ENCODE results near the gene ITGA1.
"Not testable (repeated sequence)": the region's sequence is repeated elsewhere in the genome, so short reads cannot be mapped to it uniquely, and the experiment has no call there.

The ITGA1 gene

GRCh38 chr5:52827815-52828214, 40.1 kb downstream of the ITGA1 start:
- no peak for DNase-seq (ENCODE audit: low read depth in 3 of 3, low spot score in 1 of 3)

- no peak for DNase-seq (ENCODE audit: low read depth in 3 of 3, low spot score in 1 of 3)
Measured at GRCh38 chr5:52829664-52830063, 41.9 kb downstream of the ITGA1 start.

- DNase-seq (ENCODE audit: low read depth in 3 of 3, low spot score in 1 of 3), result no peak
Measured at GRCh38 chr5:52830650-52831049, 42.9 kb downstream of the ITGA1 start.

GRCh38 chr5:52831786-52832511, 44.2 kb downstream of the ITGA1 start:
- no peak for DNase-seq (ENCODE audit: low read depth in 3 of 3, low spot score in 1 of 3)

GRCh38 chr5:52834320-52834719, 46.6 kb downstream of the ITGA1 start:
- DNase-seq (ENCODE audit: low read depth in 3 of 3, low spot score in 1 of 3), result no peak

GRCh38 chr5:52837068-52837467, 49.4 kb downstream of the ITGA1 start:
- DNase-seq (ENCODE audit: low read depth in 3 of 3, low spot score in 1 of 3), result no peak

GRCh38 chr5:52837591-52838001, 49.9 kb downstream of the ITGA1 start:
- no peak for DNase-seq (ENCODE audit: low read depth in 3 of 3, low spot score in 1 of 3)

- no peak for DNase-seq (ENCODE audit: low read depth in 3 of 3, low spot score in 1 of 3)
Measured at GRCh38 chr5:52838326-52839015, 50.8 kb downstream of the ITGA1 start.

GRCh38 chr5:52839285-52839684, 51.6 kb downstream of the ITGA1 start:
- no peak for DNase-seq (ENCODE audit: low read depth in 3 of 3, low spot score in 1 of 3)

- no peak for DNase-seq (ENCODE audit: low read depth in 3 of 3, low spot score in 1 of 3)
Measured at GRCh38 chr5:52840277-52841050, 52.7 kb downstream of the ITGA1 start.

GRCh38 chr5:52841114-52841513, 53.4 kb downstream of the ITGA1 start:
- no peak for DNase-seq (ENCODE audit: low read depth in 3 of 3, low spot score in 1 of 3)

GRCh38 chr5:52842111-52842510, 54.4 kb downstream of the ITGA1 start:
- DNase-seq (ENCODE audit: low read depth in 3 of 3, low spot score in 1 of 3), result no peak

GRCh38 chr5:52844885-52845284, 57.2 kb downstream of the ITGA1 start:
- no peak for DNase-seq (ENCODE audit: low read depth in 3 of 3, low spot score in 1 of 3)

- DNase-seq (ENCODE audit: low read depth in 3 of 3, low spot score in 1 of 3), result no peak
Measured at GRCh38 chr5:52846182-52846842, 58.6 kb downstream of the ITGA1 start.

GRCh38 chr5:52848688-52849087, 61.0 kb downstream of the ITGA1 start:
- DNase-seq (ENCODE audit: low read depth in 3 of 3, low spot score in 1 of 3), result not testable (repeated sequence)

GRCh38 chr5:52849544-52849943, 61.8 kb downstream of the ITGA1 start:
- no peak for DNase-seq (ENCODE audit: low read depth in 3 of 3, low spot score in 1 of 3)

- no peak for DNase-seq (ENCODE audit: low read depth in 3 of 3, low spot score in 1 of 3)
Measured at GRCh38 chr5:52853650-52854049, 65.9 kb downstream of the ITGA1 start.

- no peak for DNase-seq (ENCODE audit: low read depth in 3 of 3, low spot score in 1 of 3)
Measured at GRCh38 chr5:52854301-52854700, 66.6 kb downstream of the ITGA1 start.

GRCh38 chr5:52854949-52855348, 67.2 kb downstream of the ITGA1 start:
- DNase-seq (ENCODE audit: low read depth in 3 of 3, low spot score in 1 of 3), result no peak

- DNase-seq (ENCODE audit: low read depth in 3 of 3, low spot score in 1 of 3), result no peak
Measured at GRCh38 chr5:52856564-52856963, 68.8 kb downstream of the ITGA1 start.

- no peak for DNase-seq (ENCODE audit: low read depth in 3 of 3, low spot score in 1 of 3)
Measured at GRCh38 chr5:52859628-52860027, 71.9 kb downstream of the ITGA1 start.
